ENCODE results near the gene HOXA1. TPM values are rescaled to one million over a fixed set of nuclear protein-coding genes. Genes with fewer than 3 reads are reported as not detected.

The HOXA1 gene
- total and polyA plus RNA-seq, 2 of the 8 experiments (the other 6 are each of a cell fraction or from before 2014, with no cell fraction given), result not detected

- TF ChIP-seq CTBP2 (IDR thresholded peaks at IDR 0.05; ENCODE audit: borderline replicate concordance, insufficient read depth, insufficient read length, low read length) (peak; percentile 96), SP1 (IDR thresholded peaks at IDR 0.05; ENCODE audit: low read depth, low read length) (peak; percentile 19; the same call in 1 of the 2 replicates), KDM1A (IDR thresholded peaks at IDR 0.05; ENCODE audit: borderline replicate concordance, low read length) (0 out of 2 replicates have a peak, but pooled peaks have one; percentile 16), CBX5 (IDR thresholded peaks at IDR 0.05; ENCODE audit: low read depth, low read length) (no peak), JUND (IDR thresholded peaks at IDR 0.05; ENCODE audit: low read length) (no peak), POU5F1 (IDR thresholded peaks at IDR 0.05; ENCODE audit: low read depth, low read length) (no peak), CBX8 (IDR thresholded peaks at IDR 0.05; ENCODE audit: borderline replicate concordance, low read depth, low read length) (no peak), YY1 (IDR thresholded peaks at IDR 0.05; ENCODE audit: low read depth, low read length) (peak; percentile 30; the same call in 1 of the 2 replicates), POLR2AphosphoS5 (IDR thresholded peaks at IDR 0.05; ENCODE audit: low read depth, low read length) (no peak), TEAD4 (IDR thresholded peaks at IDR 0.05; ENCODE audit: low read depth, low read length) (no peak), RFX5 (IDR thresholded peaks at IDR 0.05; ENCODE audit: borderline replicate concordance, low read depth, low read length) (no peak), ASH2L (IDR thresholded peaks at IDR 0.05; ENCODE audit: low read length) (peak; percentile 51), FOSL1 (IDR thresholded peaks at IDR 0.05; ENCODE audit: insufficient read depth, low read depth, low read length) (no peak), POLR2A (IDR thresholded peaks at IDR 0.05; ENCODE audit: control extremely low read depth in 1 of 2, low read depth in 2 of 2, low read length in 2 of 2) (no peak), EGR1 (IDR thresholded peaks at IDR 0.05; ENCODE audit: borderline replicate concordance, low read depth, low read length) (peak; percentile 71; the same call in 1 of the 2 replicates), SIN3A (conservative IDR thresholded peaks at IDR 0.05 in 1 of 2, IDR thresholded peaks at IDR 0.05 in 1 of 2; ENCODE audit: low read depth in 1 of 2, low read length in 2 of 2) (no peak), SP4 (IDR thresholded peaks at IDR 0.05; ENCODE audit: low read length) (no peak), JUN (IDR thresholded peaks at IDR 0.05; ENCODE audit: low read depth, low read length) (no peak), CREB1 (IDR thresholded peaks at IDR 0.05) (no peak), EZH2 (IDR thresholded peaks at IDR 0.05; ENCODE audit: low read depth, low read length, severe bottlenecking) (peak; percentile 93), RNF2 (IDR thresholded peaks at IDR 0.05; ENCODE audit: borderline replicate concordance, low read depth, low read length, missing control alignments, poor library complexity, severe bottlenecking) (peak; percentile 98), MAFK (IDR thresholded peaks at IDR 0.05; ENCODE audit: low read depth, low read length) (no peak), CHD2 (IDR thresholded peaks at IDR 0.05; ENCODE audit: low read length) (no peak), SAP30 (IDR thresholded peaks at IDR 0.05; ENCODE audit: insufficient read depth, insufficient replicate concordance, low read length) (no peak)
Observed at GRCh38 chr7:27112955-27113949, 17.5 kb upstream of the HOXA1 start (continued).
